ENCODE results near the gene C5.
"Not testable (repeated sequence)": the region's sequence is repeated elsewhere in the genome, so short reads cannot be mapped to it uniquely, and the experiment has no call there.

Gene C5

GRCh38 chr9:121048618-121049017 is 1.5 kb downstream of the C5 start:
- no peak for DNase-seq (ENCODE audit: low read depth in 2 of 2)

- DNase-seq (ENCODE audit: low read depth in 2 of 2): no peak
These were observed 1.9 kb downstream of the C5 start for GRCh38 chr9:121048175-121048574.

- DNase-seq (ENCODE audit: low read depth in 2 of 2): no peak
These were observed 11.3 kb downstream of the C5 start for GRCh38 chr9:121038804-121039203.

GRCh38 chr9:121038362-121038761 is 11.7 kb downstream of the C5 start:
- no peak for DNase-seq (ENCODE audit: low read depth in 2 of 2)

GRCh38 chr9:121035717-121036116 is 14.4 kb downstream of the C5 start:
- not testable (repeated sequence) for DNase-seq (ENCODE audit: low read depth in 2 of 2)

- no peak for DNase-seq (ENCODE audit: low read depth in 2 of 2)
These were observed 15.5 kb downstream of the C5 start for GRCh38 chr9:121034529-121034928.

- no peak for DNase-seq (ENCODE audit: low read depth in 2 of 2)
These were observed 20.6 kb downstream of the C5 start for GRCh38 chr9:121029469-121029868.

GRCh38 chr9:121028285-121028684 is 21.8 kb downstream of the C5 start:
- DNase-seq (ENCODE audit: low read depth in 2 of 2): not testable (repeated sequence)

- DNase-seq (ENCODE audit: low read depth in 2 of 2): no peak
These were observed 23.3 kb downstream of the C5 start for GRCh38 chr9:121026768-121027167.

- peak; percentile 7 to 9 for DNase-seq (ENCODE audit: low read depth in 2 of 2)
These were observed 23.8 kb downstream of the C5 start for GRCh38 chr9:121026260-121026691.

GRCh38 chr9:121024237-121024636 is 25.8 kb downstream of the C5 start:
- no peak for DNase-seq (ENCODE audit: low read depth in 2 of 2)

- no peak for DNase-seq (ENCODE audit: low read depth in 2 of 2)
These were observed 27.0 kb downstream of the C5 start for GRCh38 chr9:121023064-121023463.

- DNase-seq (ENCODE audit: low read depth in 2 of 2): no peak
These were observed 28.8 kb downstream of the C5 start for GRCh38 chr9:121021301-121021700.

GRCh38 chr9:121019273-121019672 is 30.8 kb downstream of the C5 start:
- no peak for DNase-seq (ENCODE audit: low read depth in 2 of 2)

GRCh38 chr9:121013911-121014310 is 36.2 kb downstream of the C5 start:
- DNase-seq (ENCODE audit: low read depth in 2 of 2): no peak

- no peak for DNase-seq (ENCODE audit: low read depth in 2 of 2)
These were observed 40.4 kb downstream of the C5 start for GRCh38 chr9:121009650-121010049.

GRCh38 chr9:120999317-120999716 is 50.8 kb downstream of the C5 start:
- DNase-seq (ENCODE audit: low read depth in 2 of 2): no peak

GRCh38 chr9:120998111-120998510 is 52.0 kb downstream of the C5 start:
- no peak for DNase-seq (ENCODE audit: low read depth in 2 of 2)

GRCh38 chr9:120997502-120997901 is 52.6 kb downstream of the C5 start:
- no peak for DNase-seq (ENCODE audit: low read depth in 2 of 2)

- no peak for DNase-seq (ENCODE audit: low read depth in 2 of 2)
These were observed 53.7 kb downstream of the C5 start for GRCh38 chr9:120996409-120996808.

GRCh38 chr9:120989065-120989464 is 61.0 kb downstream of the C5 start:
- DNase-seq (ENCODE audit: low read depth in 2 of 2): no peak

GRCh38 chr9:120985819-120986222 is 64.3 kb downstream of the C5 start:
- DNase-seq (ENCODE audit: low read depth in 2 of 2): peak; percentile 18 to 21

GRCh38 chr9:120983259-120983837 is 66.7 kb downstream of the C5 start:
- DNase-seq (ENCODE audit: low read depth in 2 of 2): no peak

GRCh38 chr9:120982836-120983235 is 67.2 kb downstream of the C5 start:
- peak; percentile 18 to 26 for DNase-seq (ENCODE audit: low read depth in 2 of 2)

All from fibroblast of skin of left quadriceps (primary cell).